Renal pelvis (tissue), 4 donors: ENCODE data around the gene TOX4. TPM values are rescaled to one million over a fixed set of nuclear protein-coding genes. Genes with fewer than 3 reads are reported as not detected.
A peak's percentile ranks its signal among the peaks of the same experiment; 100 is the strongest.

ENCODE experiments used
- DNase-seq: peaks from one replicate; pipeline ENCODE4 v3.0.0-alpha.2; 2013
- polyA plus RNA-seq, 3 donors: library from polyadenylated mRNA; unstranded; fragments of 120-200 nt; gene quantifications; one replicate each; pipeline ENCODE4 v1.2.1, GENCODE V29; 2013; ENCODE audit not compliant: insufficient read length in 3 of 3

Gene TOX4
- polyA plus RNA-seq, 3 donors = 60.1 to 63.6 (median 60.4) TPM

DNA sequence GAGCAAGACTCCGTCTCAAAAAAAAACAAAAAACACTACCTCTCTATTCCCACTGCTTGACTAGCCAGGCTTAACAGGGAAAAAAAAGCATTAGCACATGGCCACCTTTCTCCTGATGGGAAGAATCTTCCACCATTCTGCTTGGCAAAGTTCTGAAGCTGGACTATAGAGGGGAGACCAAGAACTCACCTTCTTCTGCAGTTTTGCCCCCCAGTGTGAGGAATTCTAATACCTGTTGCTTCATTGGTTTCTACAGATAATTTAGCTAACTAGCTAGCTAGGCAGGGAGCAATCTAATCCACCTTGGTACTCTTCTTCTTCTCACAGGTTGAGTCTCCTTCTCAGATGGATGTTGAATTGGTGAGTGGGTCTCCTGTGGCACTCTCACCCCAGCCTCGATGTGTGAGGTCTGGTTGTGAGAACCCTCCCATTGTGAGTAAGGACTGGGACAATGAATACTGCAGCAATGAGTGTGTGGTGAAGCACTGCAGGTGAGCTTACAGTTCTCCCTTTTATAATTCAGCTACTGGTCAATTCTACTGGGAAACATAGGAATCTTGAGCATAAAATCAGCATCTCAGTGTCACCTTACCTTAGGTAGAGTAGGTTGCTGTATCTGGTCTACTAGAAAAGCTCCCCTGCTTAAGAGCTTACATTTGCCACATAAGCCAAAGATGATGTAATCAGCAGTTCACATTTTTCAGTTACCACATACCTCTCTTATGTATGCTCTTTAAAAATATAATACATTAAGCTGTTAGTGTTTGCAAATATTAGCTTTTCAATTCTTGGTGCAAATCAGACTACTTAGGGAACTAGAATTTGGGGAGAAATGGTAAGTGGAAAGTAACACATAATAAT is 18.1 kb downstream of the TOX4 start:
- no peak for DNase-seq

DNA sequence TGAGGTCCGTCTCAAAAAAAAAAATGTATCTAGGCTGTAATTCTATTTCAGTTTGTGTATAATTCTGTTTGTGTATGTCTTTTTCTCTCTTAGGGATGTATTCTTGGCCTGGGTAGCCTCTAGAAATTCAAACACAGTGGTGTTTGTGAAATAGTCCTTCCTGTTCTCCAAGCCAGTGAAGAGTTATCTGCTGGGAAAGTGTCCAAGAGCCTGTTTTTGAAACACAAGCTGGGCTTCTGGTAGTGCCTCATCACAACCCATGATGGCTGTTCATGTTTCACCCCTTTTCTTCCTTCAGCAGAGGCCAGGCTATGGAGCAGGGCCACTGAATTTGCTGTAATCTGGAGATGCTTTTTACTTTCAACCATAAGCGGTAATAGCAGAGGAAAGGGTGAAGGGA is 19.5 kb downstream of the TOX4 start:
- no peak for DNase-seq

DNA sequence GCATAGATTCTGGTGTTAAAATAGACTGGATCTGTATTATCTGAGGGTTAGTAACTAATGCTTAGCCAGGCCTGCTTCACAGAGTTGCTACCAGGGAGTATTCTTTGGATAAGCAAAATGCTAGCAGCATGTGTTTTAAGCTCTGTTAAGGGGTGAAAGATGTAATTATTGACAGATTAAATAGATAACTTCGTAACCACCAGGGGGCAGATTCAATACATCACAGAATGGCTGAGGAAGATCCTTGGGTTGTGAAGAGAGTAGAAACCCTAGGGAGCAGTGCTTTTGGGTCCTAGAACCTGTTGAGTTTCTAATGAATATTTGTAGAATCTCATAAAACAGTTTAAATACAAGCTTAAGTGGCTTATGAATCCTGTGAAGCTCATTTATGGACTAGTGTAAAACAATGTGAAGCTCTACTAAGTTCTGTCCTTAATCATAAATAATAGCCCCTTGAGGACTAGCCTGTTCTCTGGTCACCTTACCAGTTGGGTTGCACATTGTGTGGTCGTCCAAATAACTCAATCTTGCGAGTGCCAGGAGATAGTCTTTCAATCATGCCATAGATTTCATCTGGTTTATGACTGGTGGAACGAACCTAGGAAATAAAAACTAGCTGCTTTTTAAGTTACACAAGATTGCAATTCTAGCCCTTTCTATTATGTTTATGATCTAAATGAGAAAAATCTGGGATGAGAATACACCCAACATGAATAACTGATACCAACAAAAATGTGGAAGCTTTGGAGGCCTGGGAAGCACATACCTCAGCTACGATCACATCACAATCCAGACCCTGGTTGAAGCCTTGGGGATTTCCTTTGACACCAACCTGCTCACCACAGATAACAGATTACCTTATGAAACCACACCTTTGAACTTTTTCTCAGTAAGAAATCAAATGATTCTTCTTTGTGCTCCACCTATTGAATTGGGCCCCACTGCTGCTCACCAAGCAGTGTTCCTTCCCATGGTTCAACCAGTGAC is 21.8 kb downstream of the TOX4 start:
- DNase-seq = peak; percentile 49

DNA sequence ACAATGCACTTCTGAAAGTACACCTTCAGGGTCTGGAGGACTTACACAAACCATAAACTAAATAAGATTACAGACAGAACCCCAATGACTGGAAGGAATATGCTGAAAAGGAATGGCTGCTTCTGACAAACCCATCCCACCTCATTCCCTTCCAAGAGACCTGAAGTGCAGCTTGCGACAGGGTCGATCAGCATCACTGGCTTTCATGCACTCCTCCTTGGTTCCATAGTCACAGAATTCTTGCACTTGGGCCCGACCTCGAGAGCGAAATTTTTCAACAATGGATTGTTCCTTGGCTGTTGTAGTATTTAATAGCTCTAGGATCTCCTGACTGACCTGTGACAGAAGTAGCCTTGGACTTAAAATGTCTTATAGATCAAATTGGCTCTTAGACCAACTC is 24.6 kb downstream of the TOX4 start:
- no peak for DNase-seq

DNA sequence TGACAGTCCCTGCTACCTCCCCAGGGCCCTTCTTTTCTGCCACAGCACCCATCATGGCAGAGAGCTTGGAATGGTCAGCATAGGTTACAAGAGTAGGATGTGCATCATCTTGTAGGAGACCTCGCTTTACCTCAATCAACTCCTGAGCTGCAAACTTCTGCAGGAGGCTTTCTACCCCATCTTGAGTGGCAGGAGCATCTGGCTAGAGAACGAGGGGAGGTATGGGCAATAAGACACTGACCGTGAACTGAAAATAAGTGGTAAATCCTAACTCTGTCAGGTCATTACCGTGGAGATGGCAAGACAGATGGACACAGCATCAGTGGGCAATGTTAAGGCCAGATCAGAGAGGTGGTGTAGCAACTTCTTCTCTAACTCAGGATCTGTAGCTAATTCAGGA is 26.4 kb downstream of the TOX4 start:
- DNase-seq = no peak

DNA sequence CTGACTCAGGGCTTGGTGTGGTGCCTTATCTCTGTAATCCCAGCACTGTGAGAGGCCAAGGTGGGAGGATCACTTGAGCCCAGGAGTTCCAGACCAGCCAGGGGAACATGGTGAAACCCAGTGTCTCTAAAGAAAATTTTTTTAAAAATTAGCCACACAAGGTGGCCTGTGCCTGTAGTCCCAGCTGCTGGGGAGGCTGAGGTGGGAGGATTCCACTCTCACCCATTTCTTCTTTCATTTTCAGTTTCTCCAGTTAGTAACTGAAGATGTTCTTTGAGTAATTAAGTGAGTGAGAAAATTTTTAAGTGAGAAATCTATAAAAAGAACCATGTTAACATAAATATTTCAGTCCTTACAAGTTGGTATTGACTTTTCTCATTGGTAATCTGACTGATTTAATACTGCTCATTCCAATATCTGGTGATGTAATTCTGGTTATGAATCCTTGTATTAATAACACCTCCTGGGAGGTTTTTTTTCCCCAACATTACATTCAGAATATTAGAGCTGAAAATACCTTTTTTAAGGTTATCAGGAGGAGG is 28.1 kb downstream of the TOX4 start:
- no peak for DNase-seq

DNA sequence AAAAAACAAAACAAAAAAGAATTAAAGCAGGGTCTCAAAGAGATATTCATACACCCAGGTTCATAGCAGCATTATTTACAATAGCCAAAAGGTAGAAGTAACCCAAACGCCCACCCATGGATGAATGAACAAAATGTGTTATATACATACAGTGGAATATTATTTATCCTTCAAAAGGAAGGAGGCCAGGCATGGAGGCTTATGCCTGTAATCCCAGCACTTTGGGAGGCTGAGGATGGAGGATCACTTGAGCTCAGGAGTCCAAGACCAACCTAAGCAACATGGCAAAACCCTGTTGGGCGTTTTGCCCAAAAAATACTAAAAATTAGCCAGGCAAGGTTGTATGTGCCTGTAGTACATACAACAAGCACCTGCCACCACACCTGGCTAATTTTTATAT is 29.6 kb downstream of the TOX4 start:
- no peak for DNase-seq

DNA sequence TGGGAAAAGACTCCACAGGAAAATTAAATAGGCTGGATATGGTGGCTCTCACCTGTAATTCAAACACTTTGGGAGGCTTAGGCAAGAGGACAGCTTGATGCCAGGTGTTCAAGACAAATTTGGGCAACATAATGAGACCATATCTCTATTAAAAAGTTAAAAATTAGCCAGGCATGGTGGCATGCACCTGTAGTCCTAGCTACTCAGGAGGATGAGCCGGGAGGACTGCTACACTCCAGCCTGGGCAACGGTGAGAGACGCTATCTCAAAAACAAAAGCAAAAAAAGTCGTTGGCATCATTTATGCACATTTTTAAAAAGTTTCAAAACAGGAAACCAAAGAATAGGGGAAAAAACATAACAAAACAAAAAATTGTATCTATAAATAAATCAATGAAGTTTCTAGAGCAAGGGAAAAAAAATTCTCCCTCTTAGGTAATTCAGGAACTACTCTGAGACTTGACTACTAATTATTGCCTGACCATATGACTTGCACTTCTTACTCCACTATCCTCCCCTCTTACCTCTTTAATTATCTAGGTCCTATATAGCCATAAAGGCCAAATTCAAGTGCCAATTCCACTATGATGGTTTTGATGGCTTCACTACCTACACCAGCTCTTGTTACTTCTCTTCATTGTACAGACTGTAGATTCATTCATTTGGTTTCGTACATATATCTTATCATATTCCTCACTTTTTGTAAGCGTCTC is 32.6 kb downstream of the TOX4 start:
- DNase-seq = no peak

DNA sequence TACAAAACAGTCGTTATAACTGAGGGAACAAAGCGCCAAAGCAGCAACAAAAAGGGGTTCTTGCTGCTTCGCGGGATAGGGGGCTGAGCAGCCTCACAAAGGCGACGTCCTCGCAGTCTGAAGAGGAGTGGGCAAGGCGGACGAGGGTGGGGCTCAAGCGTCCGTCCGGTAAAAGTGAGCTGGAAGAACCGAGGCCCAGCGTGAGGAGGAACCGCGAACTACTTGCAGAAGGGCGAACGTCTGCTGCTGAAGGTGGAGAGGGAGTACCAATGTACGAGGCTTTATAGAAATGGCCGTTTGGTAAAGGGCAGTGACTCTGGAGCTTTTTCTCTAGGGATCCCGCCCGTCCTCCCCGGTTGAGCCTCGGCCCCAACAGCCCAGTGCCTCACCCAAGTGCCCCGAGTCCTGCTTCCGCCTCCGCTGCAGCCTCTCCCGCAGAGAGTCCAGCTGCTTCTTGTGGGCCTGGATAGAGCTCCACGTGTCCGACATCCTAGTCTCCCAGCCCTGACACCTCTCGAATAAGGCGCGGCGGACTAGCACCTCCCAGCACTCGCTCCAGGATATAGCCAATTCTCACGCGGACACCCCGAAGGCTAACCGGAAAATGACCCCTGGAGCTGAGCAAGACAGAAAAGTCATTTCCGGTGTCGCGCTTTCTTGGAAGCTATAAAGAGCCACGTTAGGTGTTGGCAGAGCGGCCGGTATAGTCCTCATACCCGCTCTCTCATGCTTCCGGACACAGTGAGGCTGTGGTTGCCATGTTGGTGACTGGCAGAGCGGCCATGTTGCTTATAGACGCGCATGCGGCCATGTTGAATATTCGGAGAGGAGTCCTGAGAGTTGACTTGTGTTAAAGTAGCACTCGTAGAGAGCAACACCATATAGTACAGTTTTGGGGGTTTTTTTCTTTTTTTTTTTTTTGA is 34.0 kb downstream of the TOX4 start, which contains the start of gene METTL3:
Gene METTL3, minus strand, starts transcription at position 606 of the 923 bp plus-strand sequence. Its CDS starts 117 bp downstream, at position 489.
- DNase-seq = peak; percentile 99

DNA sequence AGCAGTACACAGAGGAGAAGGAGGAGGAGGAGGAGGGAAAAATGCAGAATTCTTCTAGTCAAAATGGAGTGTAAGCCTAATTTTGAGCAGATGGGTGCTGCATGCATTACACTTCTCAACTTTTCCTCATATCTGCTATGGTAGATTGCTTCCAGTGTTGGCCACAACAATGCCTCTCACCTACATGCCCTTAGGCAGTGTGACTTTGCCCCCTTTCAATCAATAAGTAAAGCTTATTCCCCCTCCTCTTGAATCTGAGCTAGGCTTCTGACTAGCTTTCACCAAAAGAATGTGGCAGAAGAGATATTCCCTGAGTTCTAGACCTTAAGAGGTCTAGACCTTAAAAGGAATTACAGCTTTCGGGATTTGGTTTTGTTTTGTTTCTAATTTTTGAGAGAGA is 37.3 kb downstream of the TOX4 start:
- DNase-seq = no peak

DNA sequence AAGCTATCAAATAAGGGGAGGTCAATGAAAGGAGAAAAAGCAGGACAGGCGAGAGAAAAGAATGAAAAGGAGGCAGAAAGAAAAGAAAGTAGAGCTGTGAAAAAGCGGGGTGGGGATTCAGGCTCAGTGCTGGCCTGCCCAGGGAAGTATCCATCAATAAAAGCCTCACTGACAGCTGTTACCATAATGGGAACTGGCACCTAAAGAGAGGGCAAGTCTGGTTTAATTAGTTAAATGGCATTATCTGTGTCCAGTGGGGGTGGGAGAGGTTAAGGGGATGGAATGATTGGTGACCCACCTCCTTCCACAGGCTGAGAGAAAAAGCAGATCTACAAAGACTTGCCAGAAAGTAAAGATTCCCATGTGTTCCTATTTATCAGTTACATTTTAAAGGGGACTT is 41.7 kb downstream of the TOX4 start:
- no peak for DNase-seq

DNA sequence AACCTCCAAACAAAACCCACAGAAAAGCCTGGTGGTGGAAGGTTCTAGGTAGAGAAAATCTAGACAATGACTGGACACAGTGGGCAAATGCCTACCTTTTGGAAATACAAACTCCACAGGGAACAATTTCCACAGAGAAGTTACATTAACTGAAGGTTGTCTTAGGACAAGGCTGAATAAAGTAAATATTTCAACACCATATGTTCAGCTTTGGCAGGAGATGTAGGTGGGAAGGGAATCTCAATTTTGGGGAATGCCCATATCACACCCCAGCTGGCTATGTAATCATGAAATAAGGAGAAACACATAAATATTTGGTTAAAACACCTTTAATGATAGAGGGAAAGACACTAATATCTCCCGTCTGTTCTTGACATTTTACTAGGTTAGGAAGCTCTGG is 43.8 kb downstream of the TOX4 start:
- DNase-seq = no peak

DNA sequence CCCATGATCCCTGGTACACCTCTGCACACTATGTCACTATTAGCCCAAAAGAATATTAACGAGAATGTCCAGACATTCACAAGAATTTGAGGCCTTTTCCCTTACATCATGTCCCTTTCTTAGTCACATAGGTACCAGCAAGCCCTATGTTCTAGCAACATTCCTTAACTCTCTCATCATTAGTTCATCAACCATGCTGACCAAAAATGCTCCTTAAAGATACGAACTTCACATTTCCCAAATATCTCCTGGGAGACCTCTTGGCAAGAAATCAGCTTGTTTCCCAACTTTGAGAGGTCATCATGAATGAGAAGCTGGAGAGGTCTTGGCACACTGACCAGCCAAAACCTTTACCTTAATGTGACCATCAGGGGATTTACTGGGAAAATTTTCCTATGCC is 44.5 kb downstream of the TOX4 start:
- no peak for DNase-seq

DNA sequence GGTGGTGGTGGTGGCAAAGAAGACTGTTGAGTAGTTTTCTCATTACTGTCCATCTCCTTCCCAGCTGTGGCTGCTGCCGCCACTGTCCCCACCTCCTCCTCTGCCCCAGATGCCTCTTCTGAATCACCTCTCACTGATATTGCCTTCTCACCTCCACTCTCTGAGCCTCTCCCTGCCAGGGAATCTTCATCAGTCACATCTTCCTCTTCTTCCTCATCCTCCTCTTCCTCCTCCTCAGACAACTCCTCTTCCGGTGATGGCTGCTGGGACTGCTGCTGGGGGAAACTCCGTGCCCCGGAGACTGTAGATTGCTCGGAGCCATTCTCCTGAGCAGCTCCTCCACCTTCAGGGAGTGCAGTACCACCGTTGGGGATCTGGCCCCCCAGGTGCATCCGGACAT is 46.2 kb downstream of the TOX4 start:
- DNase-seq = no peak

DNA sequence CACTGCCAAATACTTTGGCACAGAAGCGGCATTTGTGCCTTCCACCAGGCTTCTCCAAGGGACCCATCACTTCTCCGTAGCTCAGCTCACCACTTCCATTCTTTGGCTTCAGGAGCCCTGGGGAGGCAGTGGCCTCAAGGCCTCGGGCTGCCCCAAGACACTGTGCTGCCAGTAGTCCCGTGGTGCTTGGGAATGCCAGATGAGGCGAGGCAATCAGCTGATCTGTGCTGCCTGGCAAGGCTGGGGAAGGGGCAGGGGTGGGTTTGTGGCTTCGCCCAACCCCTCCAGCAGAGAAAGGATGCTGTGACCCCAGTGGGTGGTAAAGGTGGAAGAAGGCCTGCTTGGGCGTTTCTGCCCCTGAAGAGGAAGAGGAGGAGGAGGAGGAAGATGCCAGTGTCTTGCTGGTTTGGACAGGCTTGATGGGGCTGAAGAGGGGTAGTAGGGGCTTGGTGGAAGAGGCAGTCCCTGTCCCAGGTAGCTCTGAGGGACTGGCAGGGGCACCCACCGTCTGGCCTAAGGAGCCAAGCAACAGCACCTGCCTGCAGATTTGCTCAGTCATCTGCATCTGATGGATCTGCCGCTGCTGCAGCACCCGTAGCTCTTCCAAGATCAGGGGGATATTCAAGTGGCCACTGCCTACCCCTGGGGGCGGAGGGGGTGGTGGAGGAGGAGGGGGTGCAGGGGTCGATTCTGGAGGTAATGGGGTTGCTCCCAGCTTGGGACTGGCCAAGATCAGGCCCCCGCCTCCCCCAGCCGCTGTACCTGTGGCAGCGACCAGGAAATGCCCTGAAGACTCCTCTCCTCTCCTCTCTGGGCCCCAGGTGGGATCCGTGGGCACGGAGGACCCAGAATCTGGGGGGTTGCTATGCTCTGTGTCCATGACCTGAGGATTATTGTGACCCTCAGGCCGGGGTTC is 47.8 kb downstream of the TOX4 start:
- DNase-seq = no peak

DNA sequence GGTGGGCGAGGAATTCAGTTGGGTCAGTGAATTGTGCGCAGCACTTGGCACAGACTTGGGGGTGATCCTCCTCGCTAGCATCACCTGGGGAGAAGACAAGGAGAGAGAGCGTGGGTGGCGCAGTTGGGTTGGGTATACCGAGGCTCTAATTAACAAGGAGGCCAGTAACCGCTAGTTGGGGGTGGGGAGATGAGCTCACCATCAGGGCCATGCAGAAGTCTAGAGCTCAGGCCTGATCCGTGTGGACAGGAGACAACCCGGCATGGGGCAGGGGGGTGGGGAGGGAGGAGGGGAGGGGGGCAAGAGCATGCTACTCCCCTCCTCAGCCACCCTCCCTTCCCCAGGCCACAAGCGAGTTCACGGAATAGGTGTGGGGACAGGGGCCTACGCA is 48.6 kb downstream of the TOX4 start:
- no peak for DNase-seq

DNA sequence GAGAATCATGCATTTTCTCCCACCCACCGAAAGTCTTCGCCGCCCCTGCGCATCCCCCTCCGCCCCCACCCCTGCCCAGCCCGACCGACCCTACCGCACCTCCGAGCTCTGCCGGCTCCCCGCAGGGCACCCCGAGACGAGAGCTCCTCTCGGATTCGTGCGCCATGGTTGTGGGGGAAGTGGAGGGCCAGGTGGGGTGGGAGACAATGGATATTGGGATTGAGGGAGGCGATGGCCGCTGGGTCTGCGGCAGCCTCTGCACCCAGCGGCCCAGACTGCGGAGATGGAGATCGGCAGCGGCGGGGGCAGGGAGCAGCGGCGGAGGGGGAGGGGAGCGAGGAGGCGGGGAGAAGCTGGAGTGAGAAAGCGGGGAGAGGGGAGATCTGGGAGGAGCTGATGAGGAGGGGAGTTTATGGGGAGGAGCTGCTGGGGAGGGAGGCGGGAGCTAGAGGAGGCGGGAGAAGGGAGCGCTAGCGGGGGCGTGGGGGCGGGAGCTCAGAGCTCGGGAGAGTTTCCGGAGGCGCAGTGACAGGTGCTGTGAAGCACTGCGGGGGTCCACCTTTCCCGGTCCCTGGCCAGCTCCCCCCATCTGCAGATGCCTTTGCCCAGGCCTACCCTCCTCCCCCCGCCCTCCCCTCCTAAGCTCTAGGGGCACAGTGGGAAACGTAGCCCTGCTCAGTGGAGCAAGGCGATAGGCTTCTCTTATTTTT is 49.1 kb downstream of the TOX4 start, which contains the start of gene SALL2:
Gene SALL2, minus strand, starts transcription at position 385 of the 710 bp plus-strand sequence. Its CDS starts 219 bp downstream, at position 166.
- peak; percentile 93 for DNase-seq

DNA sequence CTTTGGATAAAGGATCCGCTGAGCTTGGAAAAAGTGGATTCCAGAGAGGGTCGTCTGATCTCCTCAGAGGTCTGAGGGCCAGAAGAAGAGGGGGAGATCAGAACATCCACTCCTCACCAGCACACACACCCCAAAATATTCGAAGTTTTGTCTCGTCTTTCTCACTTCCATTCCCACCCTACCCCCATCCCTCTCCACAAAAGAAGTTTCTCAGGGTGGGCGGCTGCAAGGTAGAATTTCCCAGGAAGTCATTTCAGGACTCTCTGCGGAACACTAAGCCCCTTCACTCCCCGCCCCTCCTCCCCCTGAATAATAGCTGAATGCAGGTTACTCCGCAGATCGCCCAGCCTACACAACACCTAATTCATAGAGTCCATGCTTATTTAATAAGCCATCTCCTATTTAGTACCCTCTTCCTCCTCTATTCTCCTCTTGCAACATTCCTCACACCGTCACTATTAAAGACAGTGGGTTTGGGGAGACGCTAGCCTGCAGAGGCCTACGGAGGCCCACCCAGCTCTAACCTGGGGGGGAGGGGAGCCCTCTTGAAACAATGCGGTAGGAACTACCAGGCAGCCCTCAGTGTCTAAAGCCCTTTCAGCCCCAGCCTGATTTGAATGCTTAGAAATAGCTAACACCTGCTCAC is 49.8 kb downstream of the TOX4 start:
- DNase-seq = peak; percentile 71
